ENCODE results near the gene PDZD2. TPM values are rescaled to one million over a fixed set of nuclear protein-coding genes. Genes with fewer than 3 reads are reported as not detected.

Gene PDZD2
- polyA plus RNA-seq, 1 donor from 2014 or later, result 3.1 TPM

GRCh38 chr5:31924005-31924404, 285.1 kb downstream of the PDZD2 start:
- Histone ChIP-seq H3K9me2 (ENCODE audit: insufficient read depth, low read length) (no peaks in the 10 kb centered on the region), H3K27ac (ENCODE audit: low read length) (no peak overlapping the region), H3K4me2 (ENCODE audit: low read length) (no peak overlapping the region), H4K20me1 (ENCODE audit: insufficient read depth) (no peaks in the 10 kb centered on the region), H3K4me3 (ENCODE audit: low read length) (no peak overlapping the region), H3K79me2 (replicated peaks; ENCODE audit: insufficient read depth, low read length) (no peaks in the 10 kb centered on the region), H2AFZ (ENCODE audit: low read depth, low read length) (no peak overlapping the region), H3K9ac (ENCODE audit: low read length) (no peak overlapping the region), H3F3A (ENCODE audit: insufficient read depth, low read length, poor library complexity, severe bottlenecking) (no peaks in the 10 kb centered on the region), H3K27me3 (ENCODE audit: insufficient read depth, low read depth, low read length) (no peaks in the 10 kb centered on the region), H3K9me3 (ENCODE audit: low read length) (no peaks in the 10 kb centered on the region), H3K36me3 (ENCODE audit: insufficient read depth, low read length) (no peaks in the 10 kb centered on the region)
- TF ChIP-seq CTCF (IDR thresholded peaks at IDR 0.05; ENCODE audit: poor library complexity, severe bottlenecking) (no peak), POLR2AphosphoS5 (IDR thresholded peaks at IDR 0.05) (no peak), REST (IDR thresholded peaks at IDR 0.05; ENCODE audit: borderline replicate concordance) (no peak), EZH2 (IDR thresholded peaks at IDR 0.05; ENCODE audit: borderline replicate concordance, insufficient read depth, low read length, poor library complexity, severe bottlenecking) (no peak), EP300 (conservative IDR thresholded peaks at IDR 0.05; ENCODE audit: poor library complexity, severe bottlenecking) (no peak), RAD21 (conservative IDR thresholded peaks at IDR 0.05) (no peak), MXI1 (conservative IDR thresholded peaks at IDR 0.05; ENCODE audit: poor library complexity, severe bottlenecking) (no peak), SMC3 (conservative IDR thresholded peaks at IDR 0.05; ENCODE audit: poor library complexity) (no peak), TAF1 (IDR thresholded peaks at IDR 0.05; ENCODE audit: low read depth) (no peak)

GRCh38 chr5:31931874-31932273, 292.9 kb downstream of the PDZD2 start:
- Histone ChIP-seq H3K79me2 (replicated peaks; ENCODE audit: insufficient read depth, low read length) (no peaks in the 10 kb centered on the region), H3K9ac (ENCODE audit: low read length) (no peak overlapping the region), H3F3A (ENCODE audit: insufficient read depth, low read length, poor library complexity, severe bottlenecking) (no peaks in the 10 kb centered on the region), H3K9me3 (ENCODE audit: low read length) (no peaks in the 10 kb centered on the region), H3K36me3 (ENCODE audit: insufficient read depth, low read length) (no peaks in the 10 kb centered on the region), H3K9me2 (ENCODE audit: insufficient read depth, low read length) (no peaks in the 10 kb centered on the region), H2AFZ (ENCODE audit: low read depth, low read length) (no peak overlapping the region), H3K4me2 (ENCODE audit: low read length) (no peak overlapping the region), H3K27me3 (ENCODE audit: insufficient read depth, low read depth, low read length) (no peaks in the 10 kb centered on the region), H3K4me3 (ENCODE audit: low read length) (no peak overlapping the region), H3K27ac (ENCODE audit: low read length) (no peak overlapping the region), H4K20me1 (ENCODE audit: insufficient read depth) (no peaks in the 10 kb centered on the region)
- TF ChIP-seq EP300 (conservative IDR thresholded peaks at IDR 0.05; ENCODE audit: poor library complexity, severe bottlenecking) (no peak), MXI1 (conservative IDR thresholded peaks at IDR 0.05; ENCODE audit: poor library complexity, severe bottlenecking) (no peak), TAF1 (IDR thresholded peaks at IDR 0.05; ENCODE audit: low read depth) (no peak), EZH2 (IDR thresholded peaks at IDR 0.05; ENCODE audit: borderline replicate concordance, insufficient read depth, low read length, poor library complexity, severe bottlenecking) (no peak), SMC3 (conservative IDR thresholded peaks at IDR 0.05; ENCODE audit: poor library complexity) (no peak), CTCF (IDR thresholded peaks at IDR 0.05; ENCODE audit: poor library complexity, severe bottlenecking) (no peak), RAD21 (conservative IDR thresholded peaks at IDR 0.05) (no peak), POLR2AphosphoS5 (IDR thresholded peaks at IDR 0.05) (no peak), REST (IDR thresholded peaks at IDR 0.05; ENCODE audit: borderline replicate concordance) (no peak)
